ENCODE measurements around the gene CHD6. TPM values are rescaled to one million over a fixed set of nuclear protein-coding genes. Genes with fewer than 3 reads are reported as not detected.

Gene CHD6
- polyA plus RNA-seq, 1 donor (not counting 4 experiments of a cell fraction or from before 2014, with no cell fraction given): 6.8 TPM

- H3K36me3 ChIP-seq (ENCODE audit: control insufficient read depth in 2 of 2, extremely low read depth in 1 of 2, insufficient read depth in 2 of 2, low read length in 2 of 2): no peaks in the 10 kb centered on the region
- DNase-seq (ENCODE audit: low read depth, low spot score): no peak
- H3K9me3 ChIP-seq (ENCODE audit: control insufficient read depth, low read depth, low read length): no peaks in the 10 kb centered on the region
- H2AFZ ChIP-seq (ENCODE audit: control insufficient read depth, low read length): no peak overlapping the region
- dilution Hi-C loops (cut with MboI; ENCODE audit: extremely low pct_ligation_motif_present, low sequenced_read_pairs): no loop called here
- H3K4me1 ChIP-seq (ENCODE audit: control insufficient read depth, extremely low read depth, insufficient read depth, low read length): peaks cover 5% of the 10 kb centered on the region
- no peaks in the 10 kb centered on the region for H3K27me3 ChIP-seq (ENCODE audit: control insufficient read depth, extremely low read depth, insufficient read depth, low read length)
- TF ChIP-seq EZH2 (IDR thresholded peaks at IDR 0.05; ENCODE audit: low read length) (no peak), CTCF (optimal IDR thresholded peaks at IDR 0.05 in 1 of 3, IDR thresholded peaks at IDR 0.05 in 1 of 3, conservative IDR thresholded peaks at IDR 0.05 in 1 of 3; ENCODE audit: extremely low read depth in 1 of 3, insufficient read depth in 2 of 3, low read length in 3 of 3) (no peak)
- H3K4me3 ChIP-seq (ENCODE audit: control insufficient read depth in 2 of 3, extremely low read depth in 1 of 3, insufficient read depth in 2 of 3, low read depth in 1 of 3, low read length in 3 of 3): no peak overlapping the region
- no peak overlapping the region for H3K4me2 ChIP-seq (ENCODE audit: control insufficient read depth, extremely low read depth, insufficient read depth, low read depth, low read length)
- H3K79me2 ChIP-seq (ENCODE audit: control insufficient read depth, insufficient read depth, low read length): no peaks in the 10 kb centered on the region
- H3K9ac ChIP-seq (ENCODE audit: control insufficient read depth, extremely low read depth, insufficient read depth, low read length): no peak overlapping the region
- FAIRE-seq: no peak
- H3K27ac ChIP-seq (ENCODE audit: control insufficient read depth, insufficient read depth, low read length): no peak overlapping the region
- H3K9me1 ChIP-seq (ENCODE audit: control insufficient read depth, extremely low read depth, insufficient read depth, low read length): no peaks in the 10 kb centered on the region
- H4K20me1 ChIP-seq (ENCODE audit: control insufficient read depth, extremely low read depth, insufficient read depth, low read length): no peaks in the 10 kb centered on the region
Measured at GRCh38 chr20:41463567-41463966, 154.6 kb downstream of the CHD6 start.

- no peak for TF ChIP-seq CTCF (optimal IDR thresholded peaks at IDR 0.05 in 1 of 3, IDR thresholded peaks at IDR 0.05 in 1 of 3, conservative IDR thresholded peaks at IDR 0.05 in 1 of 3; ENCODE audit: extremely low read depth in 1 of 3, insufficient read depth in 2 of 3, low read length in 3 of 3)
- no peak for TF ChIP-seq EZH2 (IDR thresholded peaks at IDR 0.05; ENCODE audit: low read length)
- Histone ChIP-seq H3K27ac (ENCODE audit: control insufficient read depth, insufficient read depth, low read length) (no peak overlapping the region), H2AFZ (ENCODE audit: control insufficient read depth, low read length) (no peak overlapping the region), H3K27me3 (ENCODE audit: control insufficient read depth, extremely low read depth, insufficient read depth, low read length) (no peaks in the 10 kb centered on the region), H3K9ac (ENCODE audit: control insufficient read depth, extremely low read depth, insufficient read depth, low read length) (no peak overlapping the region), H3K36me3 (ENCODE audit: control insufficient read depth in 2 of 2, extremely low read depth in 1 of 2, insufficient read depth in 2 of 2, low read length in 2 of 2) (no peaks in the 10 kb centered on the region), H3K4me1 (ENCODE audit: control insufficient read depth, extremely low read depth, insufficient read depth, low read length) (peaks cover under 1% of the 10 kb centered on the region), H3K9me3 (ENCODE audit: control insufficient read depth, low read depth, low read length) (no peaks in the 10 kb centered on the region), H3K9me1 (ENCODE audit: control insufficient read depth, extremely low read depth, insufficient read depth, low read length) (no peaks in the 10 kb centered on the region), H3K79me2 (ENCODE audit: control insufficient read depth, insufficient read depth, low read length) (no peaks in the 10 kb centered on the region), H3K4me3 (ENCODE audit: control insufficient read depth in 2 of 3, extremely low read depth in 1 of 3, insufficient read depth in 2 of 3, low read depth in 1 of 3, low read length in 3 of 3) (no peak overlapping the region), H4K20me1 (ENCODE audit: control insufficient read depth, extremely low read depth, insufficient read depth, low read length) (no peaks in the 10 kb centered on the region), H3K4me2 (ENCODE audit: control insufficient read depth, extremely low read depth, insufficient read depth, low read depth, low read length) (no peak overlapping the region)
- FAIRE-seq (no peak), DNase-seq (ENCODE audit: low read depth, low spot score) (no peak)
- dilution Hi-C loops (cut with MboI; ENCODE audit: extremely low pct_ligation_motif_present, low sequenced_read_pairs): no loop called here
Measured at GRCh38 chr20:41462372-41463161, 155.6 kb downstream of the CHD6 start.

Measured in keratinocyte (primary cell).